ENCODE results near the gene SLIT3. TPM values are rescaled to one million over a fixed set of nuclear protein-coding genes. Genes with fewer than 3 reads are reported as not detected.

The SLIT3 gene
- total RNA-seq, 1 experiment from 2014 or later = 0.92 TPM

DNA sequence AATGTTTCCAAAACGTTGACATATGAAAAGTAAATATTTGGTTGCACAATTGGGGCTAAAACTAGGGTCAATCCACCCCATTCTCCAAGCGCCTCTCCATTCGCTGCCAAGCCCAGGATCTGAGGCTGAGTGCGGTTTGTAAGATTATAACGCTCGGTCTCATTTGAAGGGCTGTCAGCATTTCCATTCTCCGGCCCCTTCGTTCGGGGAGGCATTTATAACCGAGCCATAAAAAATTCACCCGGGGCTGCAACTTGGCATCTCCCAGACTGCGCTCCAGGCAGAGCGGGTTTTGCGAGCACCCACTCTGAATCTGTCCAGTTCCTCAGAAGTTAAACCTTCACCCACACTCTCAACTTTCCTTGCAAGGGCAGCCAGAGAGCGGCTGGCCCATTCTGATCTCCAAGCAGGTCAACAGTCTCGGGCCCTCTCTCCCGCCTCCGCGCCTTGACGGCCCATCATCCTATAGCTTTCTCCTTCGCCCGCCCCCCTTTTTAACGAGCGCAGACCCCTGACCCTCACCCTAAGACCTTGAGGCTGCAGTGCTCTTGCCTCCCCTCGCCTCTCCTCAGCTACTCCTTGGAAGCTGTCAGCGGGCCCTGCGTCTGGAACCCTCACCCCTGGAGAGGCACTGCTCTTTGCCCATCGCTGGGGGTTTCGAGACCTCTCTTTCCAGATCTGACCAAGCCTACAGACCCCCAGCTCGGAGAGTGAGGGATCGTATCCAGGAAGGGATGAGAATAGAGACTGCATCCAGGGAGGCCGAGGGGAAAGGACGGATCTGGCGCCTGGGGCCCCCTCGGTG is 1.1 kb downstream of the SLIT3 start:
- Histone ChIP-seq H2AK5ac (ENCODE audit: insufficient read length, low read length) (no peak overlapping the region), H3K4ac (ENCODE audit: low read depth, low read length) (no peak overlapping the region), H3K27me3 (ENCODE audit: insufficient read depth, low read length) (peaks cover 17% of the 10 kb centered on the region), H3K23me2 (ENCODE audit: insufficient read length, low read depth, low read length, poor library complexity, severe bottlenecking) (no peaks in the 10 kb centered on the region), H4K5ac (ENCODE audit: insufficient read length, low read depth, low read length) (no peak overlapping the region), H3K14ac (ENCODE audit: insufficient read depth, low read length) (no peak overlapping the region), H3K56ac (ENCODE audit: insufficient read length, low read depth, low read length) (no peak overlapping the region), H2AFZ (ENCODE audit: low read length) (no peak overlapping the region), H3K79me2 (ENCODE audit: insufficient read depth, low read length) (no peaks in the 10 kb centered on the region), H3K9me3 (ENCODE audit: control insufficient read depth, low read depth, low read length) (no peaks in the 10 kb centered on the region), H2BK12ac (ENCODE audit: insufficient read length, low read depth, low read length) (no peak overlapping the region), H3K9ac (ENCODE audit: extremely low read depth, insufficient read length, low read length) (no peak overlapping the region), H3K4me1 (ENCODE audit: insufficient read depth, low read length) (0 out of 2 replicates have a peak, but pooled peaks cover 2% of the 10 kb centered on the region), H3K23ac (ENCODE audit: insufficient read length, low read depth, low read length) (no peak overlapping the region), H3T11ph (ENCODE audit: low read length) (no peak overlapping the region), H2BK15ac (ENCODE audit: low read depth, low read length) (no peak overlapping the region), H4K91ac (ENCODE audit: insufficient read length, low read depth, low read length) (no peak overlapping the region), H4K20me1 (ENCODE audit: control insufficient read depth, insufficient read depth, insufficient read length) (no peaks in the 10 kb centered on the region), H2BK20ac (ENCODE audit: low read depth, low read length, poor library complexity, severe bottlenecking) (no peak overlapping the region), H2BK5ac (ENCODE audit: insufficient read length, low read length) (no peak overlapping the region), H3K79me1 (ENCODE audit: insufficient read depth, low read depth, low read length, poor library complexity, severe bottlenecking) (no peaks in the 10 kb centered on the region), H3K18ac (ENCODE audit: insufficient read length, low read depth, low read length) (no peak overlapping the region), H2BK120ac (ENCODE audit: low read depth, low read length, poor library complexity, severe bottlenecking) (no peak overlapping the region), H4K8ac (replicated peaks; ENCODE audit: insufficient read length, low read depth, low read length) (no peak overlapping the region), H3K4me2 (ENCODE audit: insufficient read depth, insufficient read length, low read length) (peak overlapping the region; percentile 41), H3K27ac (ENCODE audit: insufficient read length, low read depth, low read length) (no peak overlapping the region)
- Mint-ChIP-seq H3K27ac (no peak overlapping the region), H3K4me3 (peak overlapping the region; percentile 61 to 83), H3K9me3 (no peaks in the 10 kb centered on the region), H3K36me3 (ENCODE audit: insufficient read depth in 1 of 3, low read depth in 3 of 3) (no peaks in the 10 kb centered on the region), H3K4me1 (peaks cover 22 to 24% of the 10 kb centered on the region in 2 experiments), H3K27me3 (ENCODE audit: low read depth) (peaks cover 86% of the 10 kb centered on the region)
- no CpG with 5 or more reads among the region's 35 CpGs for WGBS (ENCODE audit: extremely low coverage, insufficient read length, low lambda C conversion rate)
- DNase-seq = peak; percentile 37
- TF ChIP-seq, protein P1, sequence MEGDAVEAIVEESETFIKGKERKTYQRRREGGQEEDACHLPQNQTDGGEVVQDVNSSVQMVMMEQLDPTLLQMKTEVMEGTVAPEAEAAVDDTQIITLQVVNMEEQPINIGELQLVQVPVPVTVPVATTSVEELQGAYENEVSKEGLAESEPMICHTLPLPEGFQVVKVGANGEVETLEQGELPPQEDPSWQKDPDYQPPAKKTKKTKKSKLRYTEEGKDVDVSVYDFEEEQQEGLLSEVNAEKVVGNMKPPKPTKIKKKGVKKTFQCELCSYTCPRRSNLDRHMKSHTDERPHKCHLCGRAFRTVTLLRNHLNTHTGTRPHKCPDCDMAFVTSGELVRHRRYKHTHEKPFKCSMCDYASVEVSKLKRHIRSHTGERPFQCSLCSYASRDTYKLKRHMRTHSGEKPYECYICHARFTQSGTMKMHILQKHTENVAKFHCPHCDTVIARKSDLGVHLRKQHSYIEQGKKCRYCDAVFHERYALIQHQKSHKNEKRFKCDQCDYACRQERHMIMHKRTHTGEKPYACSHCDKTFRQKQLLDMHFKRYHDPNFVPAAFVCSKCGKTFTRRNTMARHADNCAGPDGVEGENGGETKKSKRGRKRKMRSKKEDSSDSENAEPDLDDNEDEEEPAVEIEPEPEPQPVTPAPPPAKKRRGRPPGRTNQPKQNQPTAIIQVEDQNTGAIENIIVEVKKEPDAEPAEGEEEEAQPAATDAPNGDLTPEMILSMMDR (conservative IDR thresholded peaks at IDR 0.05) = no peak
